Loucy (cell line): ENCODE measurements around the gene ETS1.

ENCODE experiments used
- EZH2phosphoT487 ChIP-seq: fragments of 200-600 bp; IDR thresholded peaks from 2 replicates; pipeline ENCODE4 v1.6.1; 2018; ENCODE audit warnings: antibody characterized with exemption, mild to moderate bottlenecking, moderate library complexity, borderline replicate concordance
- TF ChIP-seq, protein P1 (sequence below): fragments of 200-600 bp; sonication (generic); conservative IDR thresholded peaks from 2 replicates; pipeline ENCODE4 v1.5.1; 2014; ENCODE audit warnings: mild to moderate bottlenecking, antibody characterized with exemption, low read length

DNA sequence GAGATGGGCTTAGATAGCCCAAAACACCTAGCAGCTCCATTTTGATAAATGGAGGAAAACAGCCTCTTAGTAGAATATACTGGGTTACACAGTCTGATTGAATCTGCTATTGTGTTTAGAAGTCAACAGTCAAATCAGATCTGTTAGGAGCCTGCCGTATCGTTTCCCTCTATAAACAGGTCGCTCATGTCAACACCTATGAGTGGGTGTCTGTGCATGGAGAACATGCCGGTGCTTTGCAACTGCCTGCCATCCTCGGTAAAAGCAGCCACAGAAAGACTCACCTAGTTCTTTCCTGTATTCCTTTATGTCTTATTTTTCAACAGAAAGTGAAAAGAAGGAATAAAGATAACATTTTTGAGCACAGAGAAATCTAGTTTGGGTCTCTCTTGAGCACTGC, 99.4 kb downstream of the ETS1 start:
- TF ChIP-seq, protein P1, sequence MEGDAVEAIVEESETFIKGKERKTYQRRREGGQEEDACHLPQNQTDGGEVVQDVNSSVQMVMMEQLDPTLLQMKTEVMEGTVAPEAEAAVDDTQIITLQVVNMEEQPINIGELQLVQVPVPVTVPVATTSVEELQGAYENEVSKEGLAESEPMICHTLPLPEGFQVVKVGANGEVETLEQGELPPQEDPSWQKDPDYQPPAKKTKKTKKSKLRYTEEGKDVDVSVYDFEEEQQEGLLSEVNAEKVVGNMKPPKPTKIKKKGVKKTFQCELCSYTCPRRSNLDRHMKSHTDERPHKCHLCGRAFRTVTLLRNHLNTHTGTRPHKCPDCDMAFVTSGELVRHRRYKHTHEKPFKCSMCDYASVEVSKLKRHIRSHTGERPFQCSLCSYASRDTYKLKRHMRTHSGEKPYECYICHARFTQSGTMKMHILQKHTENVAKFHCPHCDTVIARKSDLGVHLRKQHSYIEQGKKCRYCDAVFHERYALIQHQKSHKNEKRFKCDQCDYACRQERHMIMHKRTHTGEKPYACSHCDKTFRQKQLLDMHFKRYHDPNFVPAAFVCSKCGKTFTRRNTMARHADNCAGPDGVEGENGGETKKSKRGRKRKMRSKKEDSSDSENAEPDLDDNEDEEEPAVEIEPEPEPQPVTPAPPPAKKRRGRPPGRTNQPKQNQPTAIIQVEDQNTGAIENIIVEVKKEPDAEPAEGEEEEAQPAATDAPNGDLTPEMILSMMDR = no peak
- TF ChIP-seq EZH2phosphoT487 = no peak
